NCI-H524 (cell line): ENCODE measurements around the gene CPLX3.

ENCODE experiments used
- DNase-seq, 2 experiments: peaks; one replicate each; lab custom pipeline; 2025; lab: John Stamatoyannopoulos, UW

Gene CPLX3

GRCh38 chr15:74873036-74873755 lies 46.8 kb downstream of the CPLX3 start, which contains the start of gene SCAMP2:
Gene SCAMP2, minus strand, starts transcription at chr15:74873365. Its CDS starts 110 bp downstream, at chr15:74873255.
- DNase-seq, result peak; percentile 93 to 95

DNA sequence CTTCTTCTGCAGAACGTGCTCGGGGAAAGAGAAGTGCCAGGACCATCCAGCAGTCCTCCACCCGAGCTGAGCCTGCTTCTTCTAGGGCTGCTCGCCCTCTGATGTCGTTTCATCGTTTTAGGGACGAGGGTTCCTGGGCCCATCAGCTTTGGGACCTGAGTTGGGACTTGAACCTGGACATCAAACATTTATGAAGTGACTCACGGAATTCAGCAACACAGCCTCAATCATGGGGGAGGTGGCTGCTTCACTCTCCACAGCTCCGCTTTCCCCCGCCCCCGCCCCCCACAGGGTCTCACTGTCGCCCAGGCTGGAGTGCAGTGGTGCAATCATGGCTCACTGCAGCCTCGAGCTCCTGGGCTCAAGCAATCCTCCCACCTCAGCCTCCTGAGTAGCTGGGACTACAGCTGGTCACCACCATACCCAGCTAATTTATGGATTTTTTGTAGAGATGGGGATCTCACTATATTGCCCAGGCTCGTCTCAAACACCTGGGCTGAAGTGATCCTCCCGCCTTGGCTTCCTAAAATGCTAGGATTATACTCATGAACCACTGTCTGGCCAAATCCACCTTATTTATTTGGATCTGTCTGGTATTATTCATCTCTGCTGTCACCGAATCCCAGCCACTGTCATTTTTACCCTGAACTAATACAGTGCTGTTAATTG lies 47.5 kb downstream of the CPLX3 start:
- DNase-seq, result no peak

GRCh38 chr15:74878273-74878672 lies 51.8 kb downstream of the CPLX3 start:
- DNase-seq, result no peak
